ENCODE data around the gene RBMX.

RBMX gene

DNA sequence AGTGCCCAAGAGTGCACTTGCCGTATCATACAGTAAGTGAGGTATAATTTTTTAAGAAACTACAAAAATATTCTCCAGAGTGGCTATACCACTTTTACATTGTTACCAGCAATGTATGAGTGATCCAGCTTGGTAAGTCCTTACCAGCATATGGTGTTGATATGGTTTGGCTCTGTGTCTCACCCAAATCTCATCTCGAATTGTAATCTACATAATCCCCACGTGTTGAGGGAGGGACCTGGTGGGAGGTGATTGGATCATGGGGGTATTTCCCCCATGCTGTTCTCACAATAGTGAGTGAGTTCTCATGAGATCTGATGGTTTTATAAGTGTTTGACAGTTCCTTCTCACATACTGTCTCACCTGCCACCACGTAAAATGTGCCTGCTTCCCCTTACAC lies 44.8 kb downstream of the RBMX start:
- in situ Hi-C loops (cut with MboI; ENCODE audit: low pct_unique_long_range_greater_than_20kb, low sequenced_read_pairs, unreplicated experiment), result no loop called here
- no peak for DNase-seq (ENCODE audit: low spot score)
- TF ChIP-seq, protein P1, sequence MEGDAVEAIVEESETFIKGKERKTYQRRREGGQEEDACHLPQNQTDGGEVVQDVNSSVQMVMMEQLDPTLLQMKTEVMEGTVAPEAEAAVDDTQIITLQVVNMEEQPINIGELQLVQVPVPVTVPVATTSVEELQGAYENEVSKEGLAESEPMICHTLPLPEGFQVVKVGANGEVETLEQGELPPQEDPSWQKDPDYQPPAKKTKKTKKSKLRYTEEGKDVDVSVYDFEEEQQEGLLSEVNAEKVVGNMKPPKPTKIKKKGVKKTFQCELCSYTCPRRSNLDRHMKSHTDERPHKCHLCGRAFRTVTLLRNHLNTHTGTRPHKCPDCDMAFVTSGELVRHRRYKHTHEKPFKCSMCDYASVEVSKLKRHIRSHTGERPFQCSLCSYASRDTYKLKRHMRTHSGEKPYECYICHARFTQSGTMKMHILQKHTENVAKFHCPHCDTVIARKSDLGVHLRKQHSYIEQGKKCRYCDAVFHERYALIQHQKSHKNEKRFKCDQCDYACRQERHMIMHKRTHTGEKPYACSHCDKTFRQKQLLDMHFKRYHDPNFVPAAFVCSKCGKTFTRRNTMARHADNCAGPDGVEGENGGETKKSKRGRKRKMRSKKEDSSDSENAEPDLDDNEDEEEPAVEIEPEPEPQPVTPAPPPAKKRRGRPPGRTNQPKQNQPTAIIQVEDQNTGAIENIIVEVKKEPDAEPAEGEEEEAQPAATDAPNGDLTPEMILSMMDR (IDR thresholded peaks at IDR 0.05; ENCODE audit: extremely low read depth, insufficient read depth, missing control alignments), result no peak

DNA sequence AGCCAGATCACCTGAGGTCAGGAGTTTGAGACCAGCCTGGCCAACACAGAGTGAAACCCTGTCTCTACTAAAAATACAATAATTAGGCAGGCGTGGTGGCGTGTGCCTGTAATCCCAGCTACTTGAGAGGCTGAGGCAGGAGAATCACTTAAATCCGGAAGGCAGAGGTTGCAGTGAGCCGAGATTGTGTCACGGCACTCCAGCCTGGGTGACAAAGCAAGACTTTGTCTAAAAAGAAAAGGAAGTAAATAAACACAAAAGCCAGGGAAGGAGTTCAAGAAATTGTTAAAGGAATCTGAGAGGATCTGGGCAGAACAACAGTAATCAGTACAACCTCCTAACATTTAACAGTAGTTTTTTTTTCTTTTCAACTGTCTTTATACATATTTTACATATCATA lies 51.1 kb downstream of the RBMX start:
- TF ChIP-seq, protein P1 (IDR thresholded peaks at IDR 0.05; ENCODE audit: extremely low read depth, insufficient read depth, missing control alignments), result no peak
- no peak for DNase-seq (ENCODE audit: low spot score)
- in situ Hi-C loops (cut with MboI; ENCODE audit: low pct_unique_long_range_greater_than_20kb, low sequenced_read_pairs, unreplicated experiment), result no loop called here

DNA sequence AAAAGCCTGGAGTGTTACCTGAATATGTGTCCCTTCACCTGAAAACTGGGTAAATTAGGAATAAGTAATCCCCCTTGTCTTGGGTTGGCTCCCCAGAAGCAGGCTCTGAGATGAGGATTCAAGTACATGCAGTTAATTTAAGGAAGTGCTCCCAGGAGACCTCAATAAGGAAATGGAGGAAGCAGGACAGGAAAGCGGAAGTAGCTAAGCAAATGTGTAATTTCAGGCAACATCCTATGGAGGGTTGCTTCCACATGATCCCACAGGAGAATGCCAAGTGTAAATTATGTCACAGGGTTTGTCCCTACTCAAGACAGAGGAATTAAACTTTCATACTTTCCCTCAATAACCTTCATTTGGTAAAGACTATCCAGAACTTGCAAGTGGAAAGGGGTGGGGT lies 51.7 kb downstream of the RBMX start:
- TF ChIP-seq, protein P1 (IDR thresholded peaks at IDR 0.05; ENCODE audit: extremely low read depth, insufficient read depth, missing control alignments), result no peak
- in situ Hi-C loops (cut with MboI; ENCODE audit: low pct_unique_long_range_greater_than_20kb, low sequenced_read_pairs, unreplicated experiment), result no loop called here
- DNase-seq (ENCODE audit: low spot score), result no peak

DNA sequence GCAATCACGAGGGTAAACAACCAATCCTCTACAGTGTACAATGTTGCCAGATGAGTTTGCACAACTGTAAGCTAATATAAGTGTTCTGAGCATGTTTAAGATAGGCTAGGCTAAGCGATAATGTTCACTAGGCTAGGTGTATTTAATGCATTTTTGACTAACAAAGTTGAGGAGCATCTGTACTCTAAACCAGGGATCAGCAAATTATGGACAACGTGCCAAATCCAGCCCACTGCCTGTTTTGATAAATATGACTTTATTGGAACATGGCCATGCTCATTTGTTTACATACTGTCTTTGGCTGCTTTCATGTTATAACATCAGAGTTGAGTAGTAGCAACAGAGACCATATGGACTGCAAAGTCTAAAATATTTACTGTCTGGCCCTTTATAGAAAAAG lies 53.5 kb downstream of the RBMX start:
- TF ChIP-seq, protein P1 (IDR thresholded peaks at IDR 0.05; ENCODE audit: extremely low read depth, insufficient read depth, missing control alignments), result no peak
- DNase-seq (ENCODE audit: low spot score), result no peak
- in situ Hi-C loops (cut with MboI; ENCODE audit: low pct_unique_long_range_greater_than_20kb, low sequenced_read_pairs, unreplicated experiment), result no loop called here

DNA sequence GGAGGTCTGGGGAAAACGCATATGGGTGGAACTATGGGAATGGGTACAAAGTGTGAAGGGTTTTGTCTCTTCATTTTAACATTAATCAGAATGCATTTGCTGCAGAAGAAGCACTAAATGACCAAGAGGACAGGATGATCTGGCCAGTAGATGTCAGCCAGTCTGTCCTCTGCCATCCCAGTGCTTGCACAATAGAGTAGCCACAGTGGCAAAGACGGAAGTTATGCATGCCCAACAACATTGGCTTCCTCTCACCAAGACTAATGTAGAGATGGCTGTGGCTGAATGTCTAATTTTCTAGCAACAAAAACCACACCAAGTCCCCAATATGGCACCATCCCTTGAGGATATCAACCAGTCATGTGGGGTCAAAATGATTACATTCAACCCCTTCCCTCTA lies 54.8 kb downstream of the RBMX start:
- in situ Hi-C loops (cut with MboI; ENCODE audit: low pct_unique_long_range_greater_than_20kb, low sequenced_read_pairs, unreplicated experiment), result no loop called here
- TF ChIP-seq, protein P1 (IDR thresholded peaks at IDR 0.05; ENCODE audit: extremely low read depth, insufficient read depth, missing control alignments), result no peak
- no peak for DNase-seq (ENCODE audit: low spot score)
